GM18907 (cell line): ENCODE measurements around the gene CNFN.

ENCODE experiments used
- ATAC-seq: cut with Tn5 transposase; IDR thresholded peaks from one replicate; pipeline ENCODE4 v1.9.1; 2021; ENCODE audit warnings: mild to moderate bottlenecking, moderate library complexity; ENCODE audit not compliant: unreplicated experiment

CNFN gene

GRCh38 chr19:42410371-42410770 is 20.3 kb upstream of the CNFN start:
- no peak for ATAC-seq

- no peak for ATAC-seq
These were observed 19.4 kb upstream of the CNFN start for GRCh38 chr19:42409477-42409876.

GRCh38 chr19:42407816-42408175 is 17.7 kb upstream of the CNFN start:
- ATAC-seq: no peak

- no peak for ATAC-seq
These were observed 17.2 kb upstream of the CNFN start for GRCh38 chr19:42407085-42407815.

- no peak for ATAC-seq
These were observed 16.0 kb upstream of the CNFN start for GRCh38 chr19:42406111-42406510.

GRCh38 chr19:42403586-42403985 is 13.5 kb upstream of the CNFN start:
- ATAC-seq: no peak

- no peak for ATAC-seq
These were observed 12.4 kb upstream of the CNFN start for GRCh38 chr19:42402376-42403116.

GRCh38 chr19:42401365-42402303 is 11.5 kb upstream of the CNFN start:
- no peak for ATAC-seq

- no peak for ATAC-seq
These were observed 10.3 kb upstream of the CNFN start for GRCh38 chr19:42400404-42400803.

- ATAC-seq: no peak
These were observed 7.4 kb upstream of the CNFN start for GRCh38 chr19:42397263-42398166.

- ATAC-seq: peak; percentile 97
These were observed 6.5 kb upstream of the CNFN start for GRCh38 chr19:42396381-42397262.

- no peak for ATAC-seq
These were observed 4.7 kb upstream of the CNFN start for GRCh38 chr19:42394751-42395150.

- no peak for ATAC-seq
These were observed 2.1 kb upstream of the CNFN start for GRCh38 chr19:42392165-42392564.

- ATAC-seq: no peak
These were observed 1.1 kb downstream of the CNFN start for GRCh38 chr19:42388851-42389489.

GRCh38 chr19:42386974-42387707 is 3.0 kb downstream of the CNFN start:
- no peak for ATAC-seq

- ATAC-seq: no peak
These were observed 9.9 kb downstream of the CNFN start for GRCh38 chr19:42380155-42380554.

GRCh38 chr19:42378225-42379215 is 11.6 kb downstream of the CNFN start:
- no peak for ATAC-seq
